Measurements from ENCODE around the gene TGM5. TPM values are rescaled to one million over a fixed set of nuclear protein-coding genes. Genes with fewer than 3 reads are reported as not detected.

TGM5 gene
- total and polyA plus RNA-seq, 4 donors: 0.15 TPM; not detected in 3

DNA sequence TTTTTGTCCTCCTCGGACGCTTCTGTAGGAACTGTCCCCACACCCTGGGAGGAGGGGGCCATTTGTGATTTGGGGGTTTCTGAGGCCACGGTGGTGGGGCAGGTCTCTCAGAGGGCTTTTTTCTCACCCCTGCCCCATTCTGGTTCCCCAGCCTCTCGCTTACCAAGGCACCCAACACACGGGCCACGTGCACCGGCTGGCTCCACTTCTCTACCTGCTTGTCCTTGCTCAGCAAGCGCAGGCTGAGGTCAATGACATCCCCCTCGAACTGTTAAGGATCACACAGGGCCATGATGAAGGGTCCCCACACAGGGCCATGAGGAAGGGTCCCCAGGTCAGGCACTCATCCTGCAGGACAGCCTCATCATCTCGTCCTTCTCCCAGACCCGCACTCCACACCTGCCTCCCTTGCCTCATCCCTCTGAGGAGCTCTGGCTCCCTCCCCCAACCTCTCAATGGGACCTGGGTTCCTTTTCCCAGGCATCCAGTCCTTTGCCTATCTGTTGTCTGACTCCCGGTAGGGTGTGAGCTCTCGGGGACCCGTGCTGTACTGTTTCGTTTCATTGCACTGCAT lies 56.5 kb downstream of the TGM5 start:
- H3K9ac ChIP-seq (ENCODE audit: insufficient read depth in 1 of 2, low read length in 2 of 2): no peak overlapping the region
- 87 to 92% methylated on average over 15 of the region's 15 CpGs for WGBS, 2 donors
- H3K4me3 ChIP-seq: no peak overlapping the region
- TF ChIP-seq, protein P1, sequence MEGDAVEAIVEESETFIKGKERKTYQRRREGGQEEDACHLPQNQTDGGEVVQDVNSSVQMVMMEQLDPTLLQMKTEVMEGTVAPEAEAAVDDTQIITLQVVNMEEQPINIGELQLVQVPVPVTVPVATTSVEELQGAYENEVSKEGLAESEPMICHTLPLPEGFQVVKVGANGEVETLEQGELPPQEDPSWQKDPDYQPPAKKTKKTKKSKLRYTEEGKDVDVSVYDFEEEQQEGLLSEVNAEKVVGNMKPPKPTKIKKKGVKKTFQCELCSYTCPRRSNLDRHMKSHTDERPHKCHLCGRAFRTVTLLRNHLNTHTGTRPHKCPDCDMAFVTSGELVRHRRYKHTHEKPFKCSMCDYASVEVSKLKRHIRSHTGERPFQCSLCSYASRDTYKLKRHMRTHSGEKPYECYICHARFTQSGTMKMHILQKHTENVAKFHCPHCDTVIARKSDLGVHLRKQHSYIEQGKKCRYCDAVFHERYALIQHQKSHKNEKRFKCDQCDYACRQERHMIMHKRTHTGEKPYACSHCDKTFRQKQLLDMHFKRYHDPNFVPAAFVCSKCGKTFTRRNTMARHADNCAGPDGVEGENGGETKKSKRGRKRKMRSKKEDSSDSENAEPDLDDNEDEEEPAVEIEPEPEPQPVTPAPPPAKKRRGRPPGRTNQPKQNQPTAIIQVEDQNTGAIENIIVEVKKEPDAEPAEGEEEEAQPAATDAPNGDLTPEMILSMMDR (IDR thresholded peaks at IDR 0.05; ENCODE audit: control extremely low read depth, extremely low read depth): no peak
- H3K9me3 ChIP-seq (ENCODE audit: control insufficient read depth in 4 of 4, insufficient read depth in 3 of 4, low read length in 3 of 4): no peaks in the 10 kb centered on the region
- no peak overlapping the region for H3K27ac ChIP-seq (ENCODE audit: low read depth in 1 of 2, low read length in 1 of 2)
- no peaks in the 10 kb centered on the region for H3K4me1 ChIP-seq (ENCODE audit: control insufficient read depth in 5 of 5, insufficient read depth in 5 of 5, low read length in 5 of 5)
- no peak for ATAC-seq (ENCODE audit: insufficient read depth, low FRiP score)
- peaks cover 0 to 3% (median 0%) of the 10 kb centered on the region in 3 donors for H3K27me3 ChIP-seq (ENCODE audit: control insufficient read depth in 3 of 3, insufficient read depth in 3 of 3, low read length in 2 of 3)
- no peaks in the 10 kb centered on the region for H3K36me3 ChIP-seq (ENCODE audit: control insufficient read depth in 4 of 4, insufficient read depth in 4 of 4, low read length in 4 of 4)
- DNase-seq: no peak

DNA sequence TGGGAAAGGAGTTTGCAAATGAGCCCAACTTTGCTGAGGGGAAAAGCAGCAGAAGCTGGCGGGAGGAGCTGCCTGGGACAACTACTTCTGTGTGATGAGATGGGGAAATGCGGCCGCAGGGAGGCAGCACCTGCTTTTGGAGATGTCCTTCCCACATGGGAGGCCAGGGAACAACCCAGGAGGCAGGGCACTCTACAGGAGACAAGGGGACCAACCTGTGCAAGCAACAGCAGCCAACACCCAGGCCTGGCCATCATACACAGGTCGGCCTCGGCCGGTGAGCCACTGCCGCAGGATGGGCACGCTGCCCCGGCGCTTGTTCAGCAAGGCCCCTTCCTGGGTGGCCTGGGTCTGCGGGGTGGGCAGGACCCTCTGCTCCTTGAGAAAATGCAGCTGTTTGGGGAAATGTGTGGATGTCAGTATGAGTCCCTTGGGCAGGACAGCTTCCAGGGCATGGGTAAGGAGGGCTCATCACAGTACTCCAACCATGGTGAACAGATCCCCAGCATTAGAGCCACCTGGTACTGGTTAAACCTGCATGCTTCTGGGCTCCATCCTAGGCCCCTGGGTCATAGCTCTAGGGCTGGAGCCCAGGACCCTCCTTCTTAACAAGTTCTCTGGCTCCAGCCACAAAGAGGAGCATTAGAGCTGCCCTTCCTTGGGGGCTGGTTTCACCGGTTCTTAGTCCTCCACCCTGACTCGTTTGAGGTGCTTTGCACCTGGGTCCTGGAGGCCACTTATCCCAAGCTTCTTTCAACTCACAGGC lies 57.5 kb downstream of the TGM5 start:
- ATAC-seq (ENCODE audit: insufficient read depth, low FRiP score): no peak
- Histone ChIP-seq H3K27me3 (ENCODE audit: control insufficient read depth in 3 of 3, insufficient read depth in 3 of 3, low read length in 2 of 3) (peaks cover 0 to 3% (median 0%) of the 10 kb centered on the region in 3 donors), H3K4me3 (no peak overlapping the region), H3K9ac (ENCODE audit: insufficient read depth in 1 of 2, low read length in 2 of 2) (no peak overlapping the region), H3K4me1 (ENCODE audit: control insufficient read depth in 5 of 5, insufficient read depth in 5 of 5, low read length in 5 of 5) (no peaks in the 10 kb centered on the region), H3K36me3 (ENCODE audit: control insufficient read depth in 4 of 4, insufficient read depth in 4 of 4, low read length in 4 of 4) (no peaks in the 10 kb centered on the region), H3K27ac (ENCODE audit: low read depth in 1 of 2, low read length in 1 of 2) (no peak overlapping the region), H3K9me3 (ENCODE audit: control insufficient read depth in 4 of 4, insufficient read depth in 3 of 4, low read length in 3 of 4) (no peaks in the 10 kb centered on the region)
- TF ChIP-seq, protein P1 (IDR thresholded peaks at IDR 0.05; ENCODE audit: control extremely low read depth, extremely low read depth): no peak
- WGBS, 2 donors: 76 to 77% methylated on average over 13 of the region's 13 CpGs
- DNase-seq: no peak

DNA sequence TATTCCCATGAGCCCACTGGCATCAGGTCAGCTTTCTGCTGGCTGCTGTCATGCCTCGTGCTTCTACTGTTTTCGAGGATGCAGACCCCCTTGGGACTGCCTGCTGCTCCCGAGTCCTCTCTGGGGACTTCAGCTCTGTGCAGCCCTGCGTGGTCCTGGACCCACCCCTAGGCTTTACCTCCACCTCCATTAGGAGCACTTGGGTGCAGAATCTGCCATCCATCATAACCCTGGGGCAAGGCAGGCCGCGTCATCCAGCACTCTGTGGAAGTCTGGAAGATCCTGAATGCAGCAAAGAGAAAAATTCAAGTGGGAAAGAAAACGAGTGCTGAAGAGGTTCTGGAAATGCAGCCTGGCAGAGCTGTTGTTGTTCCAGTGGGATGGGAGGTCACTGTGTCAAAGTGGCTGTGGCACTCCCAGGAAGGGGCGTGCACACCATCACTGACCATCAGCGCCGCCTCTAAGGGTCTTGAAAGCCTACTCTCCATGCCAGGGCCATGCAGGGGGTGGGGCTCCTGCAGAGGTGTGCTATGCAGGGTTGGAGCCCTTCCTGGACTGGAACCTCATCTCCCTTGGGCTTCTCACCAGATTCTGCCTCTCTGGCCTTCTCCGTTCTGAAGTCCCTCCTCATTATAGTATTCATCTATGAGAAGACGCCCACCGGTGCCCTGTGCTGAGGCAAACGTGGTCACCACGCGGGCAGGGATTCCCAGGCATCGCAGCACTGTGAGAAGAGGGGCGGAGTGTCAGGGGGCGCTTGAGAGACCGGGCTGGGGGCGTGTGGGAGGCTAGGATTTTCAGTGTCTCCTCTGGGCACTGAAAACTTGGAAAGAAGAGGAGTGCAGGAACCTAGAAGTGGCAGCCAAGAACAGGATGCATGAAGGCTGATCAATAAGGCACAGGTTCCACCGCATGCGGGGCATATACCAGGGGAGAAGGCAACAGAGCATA lies 58.4 kb downstream of the TGM5 start:
- Histone ChIP-seq H3K27ac (ENCODE audit: low read depth in 1 of 2, low read length in 1 of 2) (no peak overlapping the region), H3K27me3 (ENCODE audit: control insufficient read depth in 3 of 3, insufficient read depth in 3 of 3, low read length in 2 of 3) (peaks cover 0 to 3% (median 0%) of the 10 kb centered on the region in 3 donors), H3K9me3 (ENCODE audit: control insufficient read depth in 4 of 4, insufficient read depth in 3 of 4, low read length in 3 of 4) (no peaks in the 10 kb centered on the region), H3K9ac (ENCODE audit: insufficient read depth in 1 of 2, low read length in 2 of 2) (peak overlapping the region in 1 of 2 donors; percentile 25), H3K36me3 (ENCODE audit: control insufficient read depth in 4 of 4, insufficient read depth in 4 of 4, low read length in 4 of 4) (no peaks in the 10 kb centered on the region), H3K4me1 (ENCODE audit: control insufficient read depth in 5 of 5, insufficient read depth in 5 of 5, low read length in 5 of 5) (no peaks in the 10 kb centered on the region), H3K4me3 (no peak overlapping the region)
- DNase-seq (no peak), ATAC-seq (ENCODE audit: insufficient read depth, low FRiP score) (no peak)
- TF ChIP-seq, protein P1 (IDR thresholded peaks at IDR 0.05; ENCODE audit: control extremely low read depth, extremely low read depth): no peak
- 64 to 74% methylated on average over 23 of the region's 23 CpGs for WGBS, 2 donors
